SK-N-SH (cell line): ENCODE results near the gene MRPS6. TPM values are rescaled to one million over a fixed set of nuclear protein-coding genes. Genes with fewer than 3 reads are reported as not detected.

Experiments used
- CTCF ChIA-PET: fragments of 300-600, 350-600 bp; formaldehyde crosslinking; extraction: SDS; loops from one replicate; lab custom pipeline; 2021; lab: Yijun Ruan, JAX
- POLR2A ChIA-PET: fragments of 350-600 bp; sonication (Branson Sonifier 250); formaldehyde crosslinking; extraction: SDS; loops from one replicate; lab custom pipeline; 2020; ENCODE audit warnings: antibody characterized with exemption, inconsistent platforms; lab: Yijun Ruan, JAX
- DNase-seq: peaks from one replicate; pipeline ENCODE4 v3.0.0; 2012
- H2AFZ ChIP-seq: fragments of 200-600 bp; sonication (generic); 2 replicates; pipeline ENCODE4 v1.8.1; 2016; ENCODE audit warnings: antibody characterized with exemption, mild to moderate bottlenecking, low read depth
- H3F3A ChIP-seq: fragments of 200-600 bp; sonication (generic); replicated peaks from 2 replicates; pipeline ENCODE3; 2016; ENCODE audit warnings: antibody characterized with exemption, mild to moderate bottlenecking; ENCODE audit not compliant: insufficient read depth
- H3K27ac ChIP-seq, 2 experiments: fragments of 200-500 bp in 1 of 2; fragments of 200-600 bp in 1 of 2; sonication (Bioruptor generic) in 1 of 2; sonication (generic), shearing (Covaris generic) in 1 of 2; 2 replicates each; pipeline versions ENCODE4 v1.5.1 to v1.6.1; 2014 to 2016; ENCODE audit warnings: low read depth in 2 of 2, inconsistent platforms in 1 of 2, low read length in 1 of 2, mild to moderate bottlenecking in 1 of 2, mixed read lengths in 1 of 2
- H3K27me3 ChIP-seq: fragments of 200-600 bp; sonication (generic), shearing (Covaris generic); 2 replicates; pipeline ENCODE4 v1.6.1; 2016; ENCODE audit warnings: mixed run types; ENCODE audit not compliant: insufficient read depth
- H3K36me3 ChIP-seq, 2 experiments: fragments of 200-500 bp in 1 of 2; fragments of 200-600 bp in 1 of 2; sonication (Bioruptor generic) in 1 of 2; sonication (generic) in 1 of 2; replicated peaks in 1 of 2; 2 replicates each; pipeline versions ENCODE3 to v1.5.1; 2014 to 2016; ENCODE audit warnings: low read length in 1 of 2, mild to moderate bottlenecking in 1 of 2; ENCODE audit not compliant: insufficient read depth in 2 of 2, control insufficient read depth in 1 of 2
- H3K4me1 ChIP-seq, 2 experiments: fragments of 200-500 bp in 1 of 2; fragments of 200-600 bp in 1 of 2; sonication (Bioruptor generic) in 1 of 2; sonication (generic), shearing (Covaris generic) in 1 of 2; 2 replicates each; pipeline versions ENCODE4 v1.5.1 to v1.6.1; 2014 to 2016; ENCODE audit warnings: low read depth in 1 of 2, low read length in 1 of 2, mixed run types in 1 of 2; ENCODE audit not compliant: insufficient read depth in 2 of 2, control insufficient read depth in 1 of 2
- H3K4me2 ChIP-seq: fragments of 200-600 bp; sonication (generic), shearing (Covaris generic); 2 replicates; pipeline ENCODE4 v1.6.1; 2017; ENCODE audit warnings: mixed run types
- H3K4me3 ChIP-seq, 2 experiments: fragments of 200-500 bp in 1 of 2; fragments of 200-600 bp in 1 of 2; sonication (Bioruptor generic) in 1 of 2; sonication (generic), shearing (Covaris generic) in 1 of 2; 2 replicates each; pipeline versions ENCODE4 v1.5.1 to v1.8.1; 2014 to 2016; ENCODE audit warnings: low read depth in 2 of 2, inconsistent platforms in 1 of 2, low read length in 1 of 2, mild to moderate bottlenecking in 1 of 2, mixed read lengths in 1 of 2, moderate library complexity in 1 of 2
- H3K79me2 ChIP-seq: fragments of 200-600 bp; sonication (generic); 2 replicates; pipeline ENCODE4 v1.8.1; 2017; ENCODE audit warnings: mild to moderate bottlenecking; ENCODE audit not compliant: insufficient read depth
- H3K9ac ChIP-seq: fragments of 200-600 bp; sonication (generic); 2 replicates; pipeline ENCODE4 v1.6.1; 2017; ENCODE audit warnings: mixed run types
- H3K9me2 ChIP-seq: fragments of 200-600 bp; sonication (generic); 2 replicates; pipeline ENCODE4 v1.6.1; 2017; ENCODE audit warnings: mixed run types
- H3K9me3 ChIP-seq: fragments of 200-600 bp; sonication (generic); 2 replicates; pipeline ENCODE4 v1.6.1; 2017; ENCODE audit warnings: mixed run types, mild to moderate bottlenecking, moderate library complexity
- H4K20me1 ChIP-seq: fragments of 200-600 bp; sonication (generic); 2 replicates; pipeline ENCODE4 v1.6.1; 2017; ENCODE audit warnings: mild to moderate bottlenecking, mixed run types; ENCODE audit not compliant: insufficient read depth
- CTCF ChIP-seq: fragments of 200-600 bp; sonication (generic); IDR thresholded peaks from 2 replicates; pipeline ENCODE4 v1.6.1; 2017; ENCODE audit warnings: antibody characterized with exemption, mild to moderate bottlenecking, moderate library complexity
- EZH2phosphoT487 ChIP-seq: fragments of 200-600 bp; sonication (generic); IDR thresholded peaks from 2 replicates; pipeline ENCODE4 v1.6.1; 2017; ENCODE audit warnings: low read depth, mixed run types, mild to moderate bottlenecking, antibody characterized with exemption, moderate library complexity, borderline replicate concordance
- FOXJ3 ChIP-seq: sonication (generic); formaldehyde crosslinking; IDR thresholded peaks from 2 replicates; pipeline ENCODE4 v1.5.1; 2020; ENCODE audit warnings: mild to moderate bottlenecking, missing genetic modification reagents
- GABPA ChIP-seq: IDR thresholded peaks from 2 replicates; pipeline ENCODE4 v1.4.0; 2012; ENCODE audit warnings: low read depth, mild to moderate bottlenecking
- GATA2 ChIP-seq: sonication (generic); formaldehyde crosslinking; IDR thresholded peaks from 2 replicates; pipeline ENCODE4 v1.5.0; 2020; ENCODE audit warnings: mild to moderate bottlenecking, missing genetic modification reagents
- NFIC ChIP-seq: IDR thresholded peaks from 2 replicates; pipeline ENCODE4 v1.4.0; 2012; ENCODE audit warnings: borderline replicate concordance
- POLR2AphosphoS5 ChIP-seq: IDR thresholded peaks from 2 replicates; pipeline ENCODE4 v1.6.1; 2012; ENCODE audit warnings: low read depth, low read length
- RAD21 ChIP-seq: IDR thresholded peaks from 2 replicates; pipeline ENCODE4 v1.6.1; 2012; ENCODE audit warnings: mild to moderate bottlenecking, low read length
- RCOR1 ChIP-seq: fragments of 150-350 bp; IDR thresholded peaks from 2 replicates; pipeline ENCODE4 v1.6.1; 2017; ENCODE audit warnings: antibody characterized with exemption, low read length
- SIN3A ChIP-seq: IDR thresholded peaks from 2 replicates; pipeline ENCODE4 v1.6.1; 2012; ENCODE audit warnings: low read depth, mild to moderate bottlenecking, low read length, moderate library complexity, borderline replicate concordance
- TEAD4 ChIP-seq: IDR thresholded peaks from 2 replicates; pipeline ENCODE4 v1.4.0; 2012; ENCODE audit warnings: mild to moderate bottlenecking, borderline replicate concordance; ENCODE audit not compliant: insufficient read depth
- USF2 ChIP-seq: fragments of 150-350 bp; IDR thresholded peaks from 2 replicates; pipeline ENCODE4 v1.6.1; 2017; ENCODE audit warnings: antibody characterized with exemption, low read length, low read depth, borderline replicate concordance
- ZBTB33 ChIP-seq: IDR thresholded peaks from 2 replicates; pipeline ENCODE4 v1.4.0; 2012; ENCODE audit warnings: low read depth, borderline replicate concordance
- WGBS: methylation state at CpG from one replicate; pipeline ENCODE4 v1.1.6; 2017; ENCODE audit warnings: low lambda C conversion rate; 5-methylcytosine and 5-hydroxymethylcytosine counted together
- polyA plus RNA-seq, 3 experiments: library from polyadenylated mRNA; depleted of rRNA; stranded (reverse); fragments of >200 nt; gene quantifications; 2 replicates each; pipeline ENCODE4 v1.2.3, GENCODE V29; 2012
- TF ChIP-seq, protein P1 (sequence below): IDR thresholded peaks from 2 replicates; pipeline ENCODE4 v1.6.1; 2012; ENCODE audit warnings: mild to moderate bottlenecking, low read depth, low read length, moderate library complexity

MRPS6 gene
- polyA plus RNA-seq, 1 of the 3 experiments (the other 2 are of a cell fraction) = 69.2 TPM

- Histone ChIP-seq H3K4me1 (peaks cover 0 to 3% of the 10 kb centered on the region in 2 experiments; a peak in 2 of 4 replicates), H4K20me1 (peaks cover 39% of the 10 kb centered on the region), H3K9ac (no peak overlapping the region), H3K9me3 (no peaks in the 10 kb centered on the region), H3K4me3 (no peak overlapping the region), H3K9me2 (no peaks in the 10 kb centered on the region), H3F3A (peaks cover 1% of the 10 kb centered on the region), H3K4me2 (no peak overlapping the region), H3K36me3 (peaks cover 26 to 49% of the 10 kb centered on the region in 2 experiments), H2AFZ (no peak overlapping the region), H3K27me3 (no peaks in the 10 kb centered on the region), H3K79me2 (peaks cover 94% of the 10 kb centered on the region), H3K27ac (no peak overlapping the region)
- ChIA-PET POLR2A (no interaction called here), CTCF (interaction anchor here (0.9 to 2.0 kb wide), 4 partner anchors 8 to 177 kb away, joined by 3 to 11 read pairs (median 3); no protein-coding TSS in a partner anchor)
- WGBS = 93% methylated on average over 2 of the region's 2 CpGs
- TF ChIP-seq RAD21 (no peak), RCOR1 (no peak), NFIC (no peak), USF2 (no peak), POLR2AphosphoS5 (no peak), SIN3A (no peak), CTCF (no peak), FOXJ3 (CRISPR knock-in tag) (no peak), ZBTB33 (no peak), EZH2phosphoT487 (no peak)
- DNase-seq = no peak
Observed at GRCh38 chr21:34100337-34100736, 27.0 kb downstream of the MRPS6 start.

DNA sequence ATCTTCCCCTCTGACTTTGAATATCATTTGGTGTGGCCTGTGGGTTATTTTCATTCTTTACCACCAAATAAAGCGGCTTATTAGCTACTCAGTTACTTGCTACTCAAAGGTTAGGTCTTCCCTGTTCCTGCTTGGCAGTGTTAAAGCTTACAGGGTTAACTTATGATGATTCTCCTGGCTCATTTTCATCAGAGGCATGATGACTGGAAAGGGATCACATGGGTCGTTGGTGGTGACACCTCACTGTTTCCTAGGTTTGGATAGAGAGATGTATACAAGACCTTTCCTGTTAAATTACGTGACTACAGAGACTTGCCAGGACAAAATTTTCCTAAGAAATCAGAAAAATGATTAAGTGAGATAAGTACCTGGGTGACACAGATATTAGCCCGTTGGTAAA, 27.4 kb downstream of the MRPS6 start:
- peaks cover 22 to 45% of the 10 kb centered on the region in 2 experiments for H3K36me3 ChIP-seq
- no peaks in the 10 kb centered on the region for H3K9me3 ChIP-seq
- no peak overlapping the region for H3K9ac ChIP-seq
- peaks cover 39% of the 10 kb centered on the region for H4K20me1 ChIP-seq
- no peak for TF ChIP-seq RCOR1
- no peak for TF ChIP-seq TEAD4
- no peak for TF ChIP-seq GABPA
- no peak for TF ChIP-seq ZBTB33
- no peak for TF ChIP-seq GATA2 (CRISPR knock-in tag)
- TF ChIP-seq RAD21 = no peak
- TF ChIP-seq, protein P1, sequence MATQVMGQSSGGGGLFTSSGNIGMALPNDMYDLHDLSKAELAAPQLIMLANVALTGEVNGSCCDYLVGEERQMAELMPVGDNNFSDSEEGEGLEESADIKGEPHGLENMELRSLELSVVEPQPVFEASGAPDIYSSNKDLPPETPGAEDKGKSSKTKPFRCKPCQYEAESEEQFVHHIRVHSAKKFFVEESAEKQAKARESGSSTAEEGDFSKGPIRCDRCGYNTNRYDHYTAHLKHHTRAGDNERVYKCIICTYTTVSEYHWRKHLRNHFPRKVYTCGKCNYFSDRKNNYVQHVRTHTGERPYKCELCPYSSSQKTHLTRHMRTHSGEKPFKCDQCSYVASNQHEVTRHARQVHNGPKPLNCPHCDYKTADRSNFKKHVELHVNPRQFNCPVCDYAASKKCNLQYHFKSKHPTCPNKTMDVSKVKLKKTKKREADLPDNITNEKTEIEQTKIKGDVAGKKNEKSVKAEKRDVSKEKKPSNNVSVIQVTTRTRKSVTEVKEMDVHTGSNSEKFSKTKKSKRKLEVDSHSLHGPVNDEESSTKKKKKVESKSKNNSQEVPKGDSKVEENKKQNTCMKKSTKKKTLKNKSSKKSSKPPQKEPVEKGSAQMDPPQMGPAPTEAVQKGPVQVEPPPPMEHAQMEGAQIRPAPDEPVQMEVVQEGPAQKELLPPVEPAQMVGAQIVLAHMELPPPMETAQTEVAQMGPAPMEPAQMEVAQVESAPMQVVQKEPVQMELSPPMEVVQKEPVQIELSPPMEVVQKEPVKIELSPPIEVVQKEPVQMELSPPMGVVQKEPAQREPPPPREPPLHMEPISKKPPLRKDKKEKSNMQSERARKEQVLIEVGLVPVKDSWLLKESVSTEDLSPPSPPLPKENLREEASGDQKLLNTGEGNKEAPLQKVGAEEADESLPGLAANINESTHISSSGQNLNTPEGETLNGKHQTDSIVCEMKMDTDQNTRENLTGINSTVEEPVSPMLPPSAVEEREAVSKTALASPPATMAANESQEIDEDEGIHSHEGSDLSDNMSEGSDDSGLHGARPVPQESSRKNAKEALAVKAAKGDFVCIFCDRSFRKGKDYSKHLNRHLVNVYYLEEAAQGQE = no peak
- TF ChIP-seq, all 33 proteins: peak for 0
- Histone ChIP-seq H3K4me2 (no peak overlapping the region), H3K9me2 (no peaks in the 10 kb centered on the region), H3K4me1 (peaks cover 0 to 3% of the 10 kb centered on the region in 2 experiments; a peak in 2 of 4 replicates), H3K27me3 (no peaks in the 10 kb centered on the region), H3K27ac (no peak overlapping the region), H2AFZ (no peak overlapping the region), H3F3A (peaks cover 5% of the 10 kb centered on the region), H3K79me2 (peaks cover 90% of the 10 kb centered on the region), H3K4me3 (no peak overlapping the region)
- DNase-seq = no peak
- CTCF ChIA-PET = interaction anchor here (1.0 to 2.8 kb wide), 4 partner anchors 9 to 177 kb away, joined by 3 to 11 read pairs (median 6); no protein-coding TSS in a partner anchor
- POLR2A ChIA-PET = no interaction called here
- WGBS = 80% methylated on average over 4 of the region's 4 CpGs
